NCI-H774 (cell line): ENCODE results near the gene RTP3.
"Not testable (repeated sequence)": the region's sequence is repeated elsewhere in the genome, so short reads cannot be mapped to it uniquely, and the experiment has no call there.

ENCODE experiments used
- DNase-seq: peaks from one replicate; lab custom pipeline; 2025; lab: John Stamatoyannopoulos, UW

Gene RTP3

GRCh38 chr3:46491089-46492070 is 6.4 kb upstream of the RTP3 start:
- DNase-seq: no peak

DNA sequence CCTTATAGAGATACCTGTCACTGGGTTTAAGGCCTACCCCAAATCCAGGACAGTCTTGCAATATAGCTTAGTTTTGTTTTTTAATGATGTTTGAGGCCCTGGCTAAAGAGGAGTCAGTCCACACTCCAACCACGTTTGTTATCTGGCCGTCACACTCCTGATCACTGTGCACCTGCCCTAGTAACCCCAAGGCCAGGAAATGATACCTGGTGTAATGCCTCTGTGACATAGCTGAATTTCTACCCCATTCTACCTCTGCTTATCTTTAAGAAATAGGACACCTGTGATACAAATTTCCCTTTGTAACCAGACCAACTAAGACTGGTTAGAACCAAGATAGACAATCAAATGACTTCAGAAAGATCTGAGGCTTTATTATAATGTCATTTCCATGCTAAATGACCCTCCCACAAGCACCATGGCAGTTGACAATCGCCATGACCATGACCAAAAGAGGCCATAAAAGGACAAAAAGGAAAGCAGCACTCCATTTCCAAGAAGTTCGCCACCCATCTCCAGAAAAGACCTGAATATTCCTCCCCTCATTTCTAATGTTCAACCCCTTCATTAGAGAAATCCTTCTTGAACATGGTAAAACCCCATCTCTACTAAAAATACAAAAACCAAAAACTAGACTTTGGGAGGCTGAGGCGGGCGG is 4.8 kb upstream of the RTP3 start:
- DNase-seq: no peak

DNA sequence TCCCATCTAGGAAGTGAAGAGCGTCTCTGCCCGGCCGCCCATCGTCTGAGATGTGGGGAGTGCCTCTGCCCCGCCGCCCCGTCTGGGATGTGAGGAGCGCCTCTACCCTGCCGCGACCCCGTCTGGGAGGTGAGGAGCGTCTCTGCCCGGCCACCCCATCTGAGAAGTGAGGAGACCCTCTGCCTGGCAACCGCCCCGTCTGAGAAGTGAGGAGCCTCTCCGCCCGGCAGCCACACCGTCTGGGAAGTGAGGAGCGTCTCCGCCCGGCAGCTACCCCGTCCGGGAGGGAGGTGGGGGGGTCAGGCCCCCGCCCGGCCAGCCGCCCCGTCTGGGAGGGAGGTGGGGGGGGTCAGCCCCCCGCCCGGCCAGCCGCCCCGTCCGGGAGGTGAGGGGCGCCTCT is 3.3 kb upstream of the RTP3 start:
- DNase-seq: not testable (repeated sequence)

DNA sequence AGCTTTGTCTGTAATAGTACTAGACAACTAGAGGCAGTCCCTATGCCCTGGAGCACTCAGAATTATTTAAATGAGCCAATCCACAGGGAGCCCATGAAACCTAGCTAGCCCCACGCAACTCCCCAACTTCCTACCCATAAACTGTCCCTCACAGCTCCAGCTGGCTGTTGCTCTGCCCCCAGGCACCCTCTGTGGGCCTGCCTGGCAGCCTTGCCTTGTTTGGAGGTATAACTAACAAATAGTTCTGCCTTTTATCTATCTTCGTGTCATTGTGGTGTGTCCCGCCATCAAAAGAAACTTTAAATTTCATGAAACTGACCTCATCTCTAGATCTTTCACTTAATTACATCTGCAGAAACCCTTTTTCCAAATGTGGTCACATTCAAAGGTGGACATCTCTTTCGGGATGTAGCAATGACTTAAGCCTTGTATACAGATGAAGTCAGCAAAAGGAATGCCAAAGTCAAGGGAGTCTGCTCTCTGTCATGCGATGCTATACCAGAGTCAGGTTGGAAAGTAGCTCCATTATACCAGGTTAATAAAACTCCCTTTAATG is 1.8 kb upstream of the RTP3 start:
- no peak for DNase-seq

- DNase-seq: no peak
These were observed 825 bp upstream of the RTP3 start for GRCh38 chr3:46496746-46497555.

- DNase-seq: no peak
These were observed 1.2 kb downstream of the RTP3 start for GRCh38 chr3:46498916-46499519.

DNA sequence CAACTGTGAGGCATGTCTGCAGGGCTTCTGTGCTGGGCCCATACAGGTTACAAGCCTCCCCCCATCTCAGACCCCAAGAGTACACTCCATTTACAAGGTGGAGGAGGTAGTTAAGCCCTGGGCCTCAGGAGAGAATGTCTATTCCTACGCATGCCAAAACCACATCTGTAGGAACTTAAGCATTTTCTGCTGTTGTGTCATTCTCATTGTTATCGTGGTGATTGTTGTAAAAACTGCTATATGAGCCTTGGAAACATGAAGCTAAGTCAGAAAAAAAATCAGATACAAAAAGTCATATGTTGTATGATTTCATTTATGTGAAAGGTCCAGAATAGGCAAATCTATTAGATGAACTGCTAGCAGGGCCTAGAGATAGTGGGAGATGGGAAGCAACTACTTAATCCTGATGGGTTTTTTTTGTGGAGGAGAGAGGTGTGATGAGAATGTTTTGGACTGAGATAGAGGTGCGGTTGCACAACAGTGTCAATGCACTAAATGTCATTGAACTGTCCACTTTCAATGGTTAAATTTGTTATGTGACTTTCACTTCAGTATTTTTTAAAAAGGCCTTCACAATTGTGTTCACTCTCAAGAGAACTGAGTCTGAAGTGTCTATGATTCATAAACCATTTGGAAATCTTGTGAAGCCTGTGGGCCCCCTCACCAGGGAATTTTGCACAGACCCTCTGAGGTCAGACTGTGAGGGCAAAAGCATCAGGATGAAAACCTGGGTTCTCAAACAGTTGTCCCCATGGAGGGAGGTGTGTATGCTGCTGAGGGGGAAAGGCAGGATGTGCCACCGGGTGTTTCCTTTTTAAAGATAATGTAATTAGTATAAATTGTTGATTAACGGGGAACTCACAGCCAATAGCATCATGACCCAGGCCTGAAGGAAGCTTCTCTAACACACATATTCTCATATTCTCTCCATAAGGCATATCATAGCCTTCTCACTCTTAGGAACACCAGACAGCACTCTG is 3.2 kb downstream of the RTP3 start:
- no peak for DNase-seq

GRCh38 chr3:46501702-46502101 is 3.9 kb downstream of the RTP3 start:
- DNase-seq: no peak

GRCh38 chr3:46503200-46503874 is 5.6 kb downstream of the RTP3 start:
- no peak for DNase-seq

DNA sequence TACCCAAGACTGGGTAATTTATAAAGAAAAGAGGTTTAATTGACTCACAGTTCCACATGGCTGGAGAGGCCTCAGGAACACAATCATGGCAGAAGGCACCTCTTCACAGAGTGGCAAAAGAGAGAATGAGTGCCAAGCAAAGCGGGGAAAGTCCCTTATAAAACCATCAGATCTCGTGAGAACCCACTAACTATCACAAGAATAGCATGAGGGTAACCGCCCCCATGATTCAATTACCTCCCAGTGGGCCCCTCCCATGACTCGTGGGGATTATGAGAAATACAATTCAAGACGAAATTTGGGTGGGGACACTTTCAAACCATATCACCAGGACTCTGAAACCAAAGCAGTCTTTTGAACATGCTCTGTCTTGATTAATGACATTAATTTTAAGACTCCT is 7.0 kb downstream of the RTP3 start:
- DNase-seq: no peak

- DNase-seq: no peak
These were observed 8.2 kb downstream of the RTP3 start for GRCh38 chr3:46505953-46506352.

DNA sequence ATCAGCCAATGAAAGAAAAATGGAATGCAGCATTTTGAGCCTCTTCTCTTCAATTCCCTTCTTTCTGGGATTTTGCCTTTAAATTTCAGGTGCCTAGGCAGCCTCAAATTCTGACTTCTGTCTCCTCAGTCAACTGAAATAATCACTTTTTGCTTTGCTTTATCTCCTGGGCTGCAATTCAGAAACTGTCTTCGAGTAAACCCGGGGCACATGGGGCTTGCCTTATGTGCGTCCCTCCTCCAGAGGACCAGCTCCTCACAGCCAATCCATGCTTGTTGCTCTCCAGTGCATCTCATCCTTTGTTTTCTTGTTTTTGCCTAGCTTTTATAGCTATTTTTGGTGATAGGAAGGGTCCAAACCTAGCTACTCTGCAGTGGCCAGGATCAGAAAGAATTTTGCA is 8.8 kb downstream of the RTP3 start:
- DNase-seq: no peak

- DNase-seq: no peak
These were observed 11.2 kb downstream of the RTP3 start for GRCh38 chr3:46508850-46509591.

GRCh38 chr3:46509661-46510187 is 11.9 kb downstream of the RTP3 start:
- DNase-seq: no peak

DNA sequence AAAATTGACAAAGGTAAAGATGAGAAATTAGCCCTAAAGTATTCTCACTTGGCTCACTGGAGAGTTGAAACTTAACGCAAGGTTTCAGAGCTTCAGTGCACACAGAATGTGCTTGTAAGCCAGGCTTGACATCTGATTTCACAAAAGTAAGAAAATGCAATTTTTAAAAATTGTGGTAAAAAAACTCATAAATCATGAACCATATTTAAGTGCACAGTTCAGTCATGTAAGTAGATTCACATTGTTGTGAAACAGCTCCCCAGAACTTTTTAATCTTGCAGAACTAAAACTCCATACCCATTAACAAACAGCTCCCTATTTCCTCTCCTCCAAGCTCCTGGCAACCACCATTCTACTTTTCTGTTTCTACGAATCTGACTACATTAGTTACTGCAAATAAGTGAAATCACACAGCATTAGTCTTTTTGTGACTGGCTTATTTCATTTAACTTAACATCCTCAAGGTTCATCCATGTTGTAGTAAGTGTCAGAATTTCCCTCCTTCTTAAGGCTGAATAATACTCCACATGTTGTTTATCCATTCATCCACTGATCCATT is 14.5 kb downstream of the RTP3 start:
- DNase-seq: no peak

DNA sequence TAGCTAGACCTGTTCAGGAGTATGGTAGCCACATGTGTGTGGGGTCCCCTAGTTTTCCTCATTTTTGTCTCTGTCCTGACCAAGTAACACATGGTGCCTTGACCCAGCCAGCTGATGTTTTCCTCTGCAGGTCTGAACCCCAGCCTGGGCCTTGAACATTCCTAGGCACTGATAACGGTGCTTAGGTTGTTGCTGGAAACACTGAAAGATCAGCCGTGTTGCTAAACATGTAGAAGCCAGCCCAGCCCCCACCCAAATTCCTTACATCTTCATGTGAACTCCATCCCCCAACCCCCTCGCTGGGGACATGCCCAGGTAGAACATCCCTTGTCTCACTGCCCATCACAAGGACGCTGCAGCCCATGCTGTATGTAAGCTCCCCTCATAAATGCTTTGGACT is 18.7 kb downstream of the RTP3 start:
- no peak for DNase-seq

GRCh38 chr3:46517016-46517783 is 19.4 kb downstream of the RTP3 start:
- no peak for DNase-seq

DNA sequence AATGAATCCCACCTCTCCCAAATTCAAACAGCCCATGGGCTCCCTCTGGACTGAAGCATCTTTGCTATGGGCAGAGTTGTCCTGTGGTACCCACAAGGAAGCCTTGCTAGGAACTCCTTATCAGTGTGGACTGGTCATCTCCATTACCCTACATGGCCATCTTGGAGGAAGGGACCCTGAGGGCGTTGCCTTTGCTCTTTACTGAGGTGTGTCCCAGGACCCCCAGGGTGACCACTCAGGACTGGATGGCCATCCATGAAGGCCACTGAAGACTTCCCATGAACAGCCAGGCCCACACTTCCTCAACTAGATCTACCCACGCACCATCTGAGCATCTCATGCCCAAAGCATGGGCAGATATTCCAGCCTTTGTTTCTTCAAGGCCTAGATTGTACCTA is 20.0 kb downstream of the RTP3 start:
- no peak for DNase-seq
